ENCODE results near the gene SLC22A31.
"Not testable (repeated sequence)": the region's sequence is repeated elsewhere in the genome, so short reads cannot be mapped to it uniquely, and the experiment has no call there.

Gene SLC22A31

GRCh38 chr16:89178453-89179147 lies 21.7 kb downstream of the SLC22A31 start:
- DNase-seq: no peak

GRCh38 chr16:89177501-89177900 lies 22.8 kb downstream of the SLC22A31 start:
- no peak for DNase-seq

- no peak for DNase-seq
Observed at GRCh38 chr16:89176717-89177116, 23.6 kb downstream of the SLC22A31 start.

GRCh38 chr16:89176147-89176690 lies 24.1 kb downstream of the SLC22A31 start:
- DNase-seq: no peak

GRCh38 chr16:89175280-89176146 lies 24.8 kb downstream of the SLC22A31 start:
- no peak for DNase-seq

- no peak for DNase-seq
Observed at GRCh38 chr16:89174877-89175276, 25.5 kb downstream of the SLC22A31 start.

- no peak for DNase-seq
Observed at GRCh38 chr16:89174055-89174827, 26.1 kb downstream of the SLC22A31 start.

- DNase-seq: no peak
Observed at GRCh38 chr16:89173174-89173921, 27.0 kb downstream of the SLC22A31 start.

- no peak for DNase-seq
Observed at GRCh38 chr16:89172528-89173173, 27.7 kb downstream of the SLC22A31 start.

- DNase-seq: no peak
Observed at GRCh38 chr16:89172171-89172527, 28.2 kb downstream of the SLC22A31 start.

- DNase-seq: peak; percentile 83
Observed at GRCh38 chr16:89171216-89172170, 28.8 kb downstream of the SLC22A31 start, which contains the start of gene CDH15. CDH15 (plus strand) TSS chr16:89171748; CDS start chr16:89171832, 84 bp downstream.

- DNase-seq: no peak
Observed at GRCh38 chr16:89170346-89171215, 29.8 kb downstream of the SLC22A31 start.

- DNase-seq: no peak
Observed at GRCh38 chr16:89169778-89170177, 30.6 kb downstream of the SLC22A31 start.

- DNase-seq: no peak
Observed at GRCh38 chr16:89168381-89169189, 31.8 kb downstream of the SLC22A31 start.

GRCh38 chr16:89167425-89167941 lies 32.9 kb downstream of the SLC22A31 start:
- peak; percentile 75 for DNase-seq

GRCh38 chr16:89166696-89167424 lies 33.5 kb downstream of the SLC22A31 start:
- no peak for DNase-seq

- DNase-seq: not testable (repeated sequence)
Observed at GRCh38 chr16:89165681-89165979, 34.7 kb downstream of the SLC22A31 start.

Measured in fibroblast of skin of back (primary cell).